ENCODE results near the gene L1TD1.

DNA sequence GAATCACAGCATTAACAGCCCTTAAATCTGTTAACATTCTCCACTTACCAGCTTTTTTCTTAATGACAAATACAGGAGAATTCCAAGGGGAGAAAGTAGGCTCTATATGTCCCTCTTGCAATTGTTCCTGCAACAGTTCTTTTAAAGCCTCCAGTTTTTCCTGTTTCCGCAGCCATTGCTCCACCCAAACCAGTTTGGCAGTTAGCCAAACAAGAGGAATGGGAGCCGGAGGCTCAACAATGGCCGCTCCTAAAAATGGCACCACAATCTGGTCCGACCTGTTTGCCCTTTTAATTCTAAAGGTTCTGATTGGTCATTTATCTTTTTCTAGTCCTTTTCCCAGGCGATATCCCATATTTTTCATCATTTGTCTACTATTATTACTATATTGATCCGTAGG lies 14.0 kb upstream of the L1TD1 start:
- TF ChIP-seq, protein P1, sequence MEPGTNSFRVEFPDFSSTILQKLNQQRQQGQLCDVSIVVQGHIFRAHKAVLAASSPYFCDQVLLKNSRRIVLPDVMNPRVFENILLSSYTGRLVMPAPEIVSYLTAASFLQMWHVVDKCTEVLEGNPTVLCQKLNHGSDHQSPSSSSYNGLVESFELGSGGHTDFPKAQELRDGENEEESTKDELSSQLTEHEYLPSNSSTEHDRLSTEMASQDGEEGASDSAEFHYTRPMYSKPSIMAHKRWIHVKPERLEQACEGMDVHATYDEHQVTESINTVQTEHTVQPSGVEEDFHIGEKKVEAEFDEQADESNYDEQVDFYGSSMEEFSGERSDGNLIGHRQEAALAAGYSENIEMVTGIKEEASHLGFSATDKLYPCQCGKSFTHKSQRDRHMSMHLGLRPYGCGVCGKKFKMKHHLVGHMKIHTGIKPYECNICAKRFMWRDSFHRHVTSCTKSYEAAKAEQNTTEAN (CRISPR knock-in tag; IDR thresholded peaks at IDR 0.05) = no peak
- TF ChIP-seq, protein P2, sequence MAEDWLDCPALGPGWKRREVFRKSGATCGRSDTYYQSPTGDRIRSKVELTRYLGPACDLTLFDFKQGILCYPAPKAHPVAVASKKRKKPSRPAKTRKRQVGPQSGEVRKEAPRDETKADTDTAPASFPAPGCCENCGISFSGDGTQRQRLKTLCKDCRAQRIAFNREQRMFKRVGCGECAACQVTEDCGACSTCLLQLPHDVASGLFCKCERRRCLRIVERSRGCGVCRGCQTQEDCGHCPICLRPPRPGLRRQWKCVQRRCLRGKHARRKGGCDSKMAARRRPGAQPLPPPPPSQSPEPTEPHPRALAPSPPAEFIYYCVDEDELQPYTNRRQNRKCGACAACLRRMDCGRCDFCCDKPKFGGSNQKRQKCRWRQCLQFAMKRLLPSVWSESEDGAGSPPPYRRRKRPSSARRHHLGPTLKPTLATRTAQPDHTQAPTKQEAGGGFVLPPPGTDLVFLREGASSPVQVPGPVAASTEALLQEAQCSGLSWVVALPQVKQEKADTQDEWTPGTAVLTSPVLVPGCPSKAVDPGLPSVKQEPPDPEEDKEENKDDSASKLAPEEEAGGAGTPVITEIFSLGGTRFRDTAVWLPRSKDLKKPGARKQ (CRISPR knock-in tag; IDR thresholded peaks at IDR 0.05) = no peak
- TF ChIP-seq POLR2AphosphoS5 (IDR thresholded peaks at IDR 0.05; ENCODE audit: control insufficient read depth, insufficient read depth, low read depth, low read length) (no peak), JUND (IDR thresholded peaks at IDR 0.05; ENCODE audit: borderline replicate concordance, low read depth, low read length) (no peak), JUND (tag; IDR thresholded peaks at IDR 0.05; ENCODE audit: borderline replicate concordance, low read depth, low read length) (no peak)
- TF ChIP-seq, protein P3, sequence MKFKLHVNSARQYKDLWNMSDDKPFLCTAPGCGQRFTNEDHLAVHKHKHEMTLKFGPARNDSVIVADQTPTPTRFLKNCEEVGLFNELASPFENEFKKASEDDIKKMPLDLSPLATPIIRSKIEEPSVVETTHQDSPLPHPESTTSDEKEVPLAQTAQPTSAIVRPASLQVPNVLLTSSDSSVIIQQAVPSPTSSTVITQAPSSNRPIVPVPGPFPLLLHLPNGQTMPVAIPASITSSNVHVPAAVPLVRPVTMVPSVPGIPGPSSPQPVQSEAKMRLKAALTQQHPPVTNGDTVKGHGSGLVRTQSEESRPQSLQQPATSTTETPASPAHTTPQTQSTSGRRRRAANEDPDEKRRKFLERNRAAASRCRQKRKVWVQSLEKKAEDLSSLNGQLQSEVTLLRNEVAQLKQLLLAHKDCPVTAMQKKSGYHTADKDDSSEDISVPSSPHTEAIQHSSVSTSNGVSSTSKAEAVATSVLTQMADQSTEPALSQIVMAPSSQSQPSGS (CRISPR knock-in tag; IDR thresholded peaks at IDR 0.05) = no peak
